Fibroblast of villous mesenchyme (primary cell): ENCODE data around the gene NRP2. TPM values are rescaled to one million over a fixed set of nuclear protein-coding genes. Genes with fewer than 3 reads are reported as not detected.

Source experiments
- DNase-seq: peaks from one replicate; pipeline ENCODE4 v3.0.0-alpha.2; 2010; ENCODE audit warnings: low read depth
- H3K4me3 ChIP-seq: 2 replicates; pipeline ENCODE4 v1.5.1; 2011; ENCODE audit warnings: low read depth, mild to moderate bottlenecking, low read length
- CTCF ChIP-seq: IDR thresholded peaks from 2 replicates; pipeline ENCODE4 v1.5.1; 2012; ENCODE audit warnings: low read depth, mild to moderate bottlenecking, low read length; ENCODE audit not compliant: insufficient read depth
- total RNA-seq: library from RNA; depleted of rRNA; stranded (reverse); fragments of >200 nt; gene quantifications from 2 replicates; pipeline ENCODE4 v1.2.3, GENCODE V29; 2012

Gene NRP2
- total RNA-seq, 1 donor = 117 TPM

DNA sequence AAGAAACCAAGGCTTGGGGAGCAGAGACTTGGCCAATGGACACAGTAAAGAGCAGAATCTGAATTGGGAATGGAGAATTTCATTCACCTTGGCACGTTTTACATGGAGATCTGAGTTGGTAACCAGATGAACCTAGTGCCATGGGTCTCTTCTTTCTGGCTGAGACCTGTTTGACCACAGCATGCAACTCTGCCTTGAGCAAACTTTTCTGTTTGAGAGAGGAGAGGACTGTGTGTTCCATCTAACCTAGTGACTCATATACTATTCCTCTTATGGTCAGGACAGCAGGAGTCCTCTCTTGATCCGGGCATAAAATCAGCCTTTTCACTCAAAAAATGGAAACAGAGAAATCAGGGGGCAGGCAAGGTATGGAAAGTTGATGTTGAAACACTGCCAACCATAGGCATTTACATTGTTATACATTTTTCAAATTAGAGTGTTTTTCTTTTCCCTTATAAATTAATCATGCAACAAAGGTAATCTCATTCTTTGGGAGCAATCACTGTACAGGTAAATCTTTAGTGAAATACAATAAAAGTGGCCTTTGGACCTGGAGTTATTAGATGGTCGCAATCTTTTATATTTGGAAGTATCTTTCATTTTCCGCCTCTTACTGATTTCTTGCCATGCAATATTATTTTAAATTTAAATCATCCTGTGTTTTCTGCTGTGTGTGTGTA lies 86.7 kb downstream of the NRP2 start:
- no peak for TF ChIP-seq CTCF
- H3K4me3 ChIP-seq = no peak overlapping the region
- DNase-seq = peak; percentile 42

GRCh38 chr2:205769495-205769850 lies 87.2 kb downstream of the NRP2 start:
- no peak overlapping the region for H3K4me3 ChIP-seq
- TF ChIP-seq CTCF = no peak
- peak; percentile 57 for DNase-seq

DNA sequence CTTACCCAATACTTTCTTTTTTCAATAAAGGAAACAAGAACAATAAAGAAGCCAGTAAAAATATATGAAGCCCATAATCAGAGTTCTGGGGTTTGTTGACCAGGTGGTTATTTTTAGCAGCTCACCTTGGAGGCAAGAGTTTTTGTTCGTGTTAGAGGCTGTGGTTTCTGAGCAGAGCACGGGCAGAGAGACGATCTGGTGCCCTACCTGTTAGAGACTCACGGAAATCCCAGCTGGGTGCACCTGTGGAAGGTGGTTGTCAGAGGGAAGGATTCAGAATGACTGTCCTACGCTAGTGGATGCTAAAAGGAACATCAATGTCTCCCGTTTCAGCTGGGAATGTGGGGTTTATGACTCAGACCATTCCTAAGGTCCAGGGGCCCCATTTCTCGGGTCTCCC lies 87.6 kb downstream of the NRP2 start:
- no peak for TF ChIP-seq CTCF
- H3K4me3 ChIP-seq = no peak overlapping the region
- DNase-seq = no peak

GRCh38 chr2:205770577-205770976 lies 88.3 kb downstream of the NRP2 start:
- H3K4me3 ChIP-seq = no peak overlapping the region
- DNase-seq = peak; percentile 45
- no peak for TF ChIP-seq CTCF

GRCh38 chr2:205771031-205771430 lies 88.7 kb downstream of the NRP2 start:
- no peak for TF ChIP-seq CTCF
- DNase-seq = peak; percentile 83
- no peak overlapping the region for H3K4me3 ChIP-seq

DNA sequence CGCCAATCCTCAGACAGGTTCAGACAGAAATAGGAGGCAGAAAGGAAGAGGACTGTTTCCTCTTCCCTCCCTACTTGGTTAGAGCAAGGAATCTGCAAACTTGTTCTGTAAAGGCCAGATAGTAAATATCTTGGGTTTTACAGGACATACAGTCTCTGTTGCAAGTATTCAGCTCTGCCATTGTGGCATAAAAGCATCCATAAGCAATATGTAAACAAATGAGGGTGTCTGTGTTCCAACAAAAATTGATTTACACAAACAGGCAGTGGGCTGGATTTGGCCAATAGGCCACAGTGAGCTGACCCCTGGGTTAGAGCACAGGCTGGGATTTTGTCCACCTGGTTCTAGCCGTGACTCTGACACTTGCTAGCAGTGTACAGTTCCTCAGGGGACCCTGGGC lies 89.4 kb downstream of the NRP2 start:
- no peak for TF ChIP-seq CTCF
- no peak overlapping the region for H3K4me3 ChIP-seq
- peak; percentile 73 for DNase-seq

DNA sequence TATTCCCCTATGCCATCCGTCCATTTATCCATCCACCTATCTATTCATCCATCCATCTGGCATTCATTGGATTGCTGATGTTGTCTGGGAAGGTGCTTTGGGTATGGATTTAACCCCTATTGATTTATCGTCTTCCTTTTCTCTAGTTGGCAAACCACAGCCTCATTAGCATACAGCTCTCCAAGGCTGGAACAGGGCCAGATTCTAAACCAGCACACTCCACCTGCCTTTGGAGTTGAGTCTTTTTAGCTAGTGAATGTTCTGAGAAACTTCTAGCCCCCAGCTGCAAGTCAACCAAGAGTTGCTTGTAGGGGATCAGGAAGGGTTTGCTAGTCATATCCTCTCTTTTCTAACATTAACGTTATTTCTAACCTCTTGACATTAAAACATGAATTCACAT lies 90.7 kb downstream of the NRP2 start:
- DNase-seq = no peak
- no peak for TF ChIP-seq CTCF
- no peak overlapping the region for H3K4me3 ChIP-seq
